HG03095 (cell line): Measurements from ENCODE around the gene DNAJC3.

Experiments used
- ATAC-seq: cut with Tn5 transposase; IDR thresholded peaks from one replicate; pipeline ENCODE4 v1.9.1; 2021; ENCODE audit warnings: moderate library complexity; ENCODE audit not compliant: unreplicated experiment

DNAJC3 gene, protein sequence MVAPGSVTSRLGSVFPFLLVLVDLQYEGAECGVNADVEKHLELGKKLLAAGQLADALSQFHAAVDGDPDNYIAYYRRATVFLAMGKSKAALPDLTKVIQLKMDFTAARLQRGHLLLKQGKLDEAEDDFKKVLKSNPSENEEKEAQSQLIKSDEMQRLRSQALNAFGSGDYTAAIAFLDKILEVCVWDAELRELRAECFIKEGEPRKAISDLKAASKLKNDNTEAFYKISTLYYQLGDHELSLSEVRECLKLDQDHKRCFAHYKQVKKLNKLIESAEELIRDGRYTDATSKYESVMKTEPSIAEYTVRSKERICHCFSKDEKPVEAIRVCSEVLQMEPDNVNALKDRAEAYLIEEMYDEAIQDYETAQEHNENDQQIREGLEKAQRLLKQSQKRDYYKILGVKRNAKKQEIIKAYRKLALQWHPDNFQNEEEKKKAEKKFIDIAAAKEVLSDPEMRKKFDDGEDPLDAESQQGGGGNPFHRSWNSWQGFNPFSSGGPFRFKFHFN

GRCh38 chr13:95676762-95677563, at the start of gene DNAJC3:
TSS of gene DNAJC3 (plus strand) at chr13:95677139. CDS start at chr13:95677256, 117 bp downstream.
- peak; percentile 95 for ATAC-seq

- ATAC-seq, result no peak
These were observed 49.3 kb upstream of the DNAJC3 start for GRCh38 chr13:95627590-95627989.

GRCh38 chr13:95628488-95628887, 48.5 kb upstream of the DNAJC3 start:
- no peak for ATAC-seq

DNA sequence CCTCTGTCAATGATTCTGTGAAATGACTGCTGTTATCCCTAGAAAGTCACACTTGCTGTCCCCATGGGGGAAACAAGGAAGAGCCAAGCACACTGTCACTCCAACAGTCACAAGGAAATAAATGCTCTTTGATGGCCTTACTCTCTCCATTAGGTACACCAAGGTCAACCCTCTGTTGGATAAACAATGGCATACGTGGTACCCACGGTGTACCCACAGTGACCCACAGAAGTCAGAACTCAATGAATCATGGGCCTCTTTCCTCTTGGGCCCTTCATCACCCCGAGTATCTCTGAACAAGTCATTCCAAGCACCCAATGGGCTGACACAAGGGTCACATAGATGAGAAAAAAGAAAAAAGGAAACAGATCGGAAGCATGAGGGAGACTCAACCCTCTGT, 47.9 kb upstream of the DNAJC3 start:
- ATAC-seq, result no peak

DNA sequence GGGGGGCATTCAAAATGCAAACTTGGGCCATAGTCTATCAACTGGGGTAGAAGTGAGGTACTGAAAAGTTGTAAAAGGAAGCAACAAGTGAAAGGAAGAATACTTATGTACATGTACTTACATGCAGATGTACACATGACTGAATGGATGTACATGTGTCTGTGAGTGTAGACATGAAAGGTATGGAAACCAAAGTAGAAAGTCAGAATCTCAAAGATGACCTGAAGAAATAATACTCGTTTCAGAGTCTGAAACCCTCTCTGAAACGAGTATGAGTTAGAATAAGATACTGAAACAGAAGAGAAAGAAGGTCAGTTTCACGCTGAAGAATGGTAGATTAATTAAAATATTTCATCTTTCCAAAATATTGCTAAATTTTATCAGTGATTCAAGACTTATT, 46.3 kb upstream of the DNAJC3 start:
- ATAC-seq, result no peak

GRCh38 chr13:95636853-95637252, 40.1 kb upstream of the DNAJC3 start:
- no peak for ATAC-seq

DNA sequence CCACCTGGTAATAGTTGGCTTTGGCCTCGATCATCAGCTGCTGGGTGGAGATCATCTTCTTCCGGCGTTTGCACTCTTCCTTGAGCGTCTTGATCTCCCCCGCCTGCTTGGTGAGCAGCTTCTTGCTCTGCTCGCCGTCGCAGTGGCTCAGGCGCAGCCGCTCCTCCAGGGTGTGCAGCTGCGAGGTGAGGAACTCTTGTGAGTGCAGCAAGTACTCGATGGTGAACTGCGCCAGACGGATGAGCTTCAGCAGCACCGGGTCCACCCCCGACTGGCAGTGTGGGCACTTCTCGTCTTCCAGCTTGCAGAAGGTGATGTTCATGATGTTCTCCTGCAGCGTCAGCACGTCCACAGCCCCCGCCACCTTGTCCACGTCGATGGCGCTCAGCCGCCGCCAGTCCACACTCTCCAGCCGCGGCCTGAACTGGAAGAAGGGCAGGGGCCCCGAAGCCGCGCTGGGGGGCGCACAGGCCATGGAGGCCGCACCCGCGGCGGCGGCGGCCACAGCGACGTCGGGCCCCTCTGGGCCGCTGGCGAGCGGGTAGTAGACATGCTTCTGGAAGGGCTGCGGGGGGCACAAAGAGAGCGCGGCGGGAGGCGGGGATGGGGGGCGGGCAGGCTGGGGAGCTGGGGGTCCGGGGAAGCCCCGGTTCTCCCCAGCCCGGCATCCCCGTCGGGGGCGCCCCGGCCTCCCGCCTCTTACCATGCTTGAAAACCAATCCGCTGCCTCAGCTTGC, 35.5 kb upstream of the DNAJC3 start:
- no peak for ATAC-seq

DNA sequence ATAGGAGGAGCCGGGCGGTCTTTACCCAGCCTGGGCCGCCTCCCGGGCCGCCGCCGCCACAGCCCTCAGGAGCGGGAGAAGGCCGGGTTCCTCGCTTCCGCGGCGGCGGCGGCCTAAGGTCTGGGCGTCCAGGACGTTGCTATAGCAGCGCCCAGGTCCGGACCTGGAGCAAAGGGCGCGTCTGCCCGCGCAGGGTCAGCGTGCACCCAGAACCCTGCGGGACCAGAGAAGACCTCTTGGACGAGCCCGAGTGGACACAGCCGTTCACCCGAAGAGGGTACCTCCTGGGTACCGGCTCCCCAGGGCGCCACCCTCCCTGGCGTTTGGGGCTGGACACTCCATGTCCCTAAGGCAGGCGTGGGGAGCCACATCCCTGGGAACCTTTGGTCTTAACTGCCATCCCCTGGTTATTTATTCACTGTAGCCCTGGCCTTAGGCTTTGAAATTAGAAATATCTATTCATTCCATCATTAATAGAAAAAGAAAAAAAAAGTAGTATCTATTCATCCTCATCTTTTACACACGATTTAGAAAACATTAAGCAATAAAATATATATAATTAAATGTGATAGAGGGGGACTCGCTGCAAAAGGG, 34.8 kb upstream of the DNAJC3 start:
- ATAC-seq, result no peak

DNA sequence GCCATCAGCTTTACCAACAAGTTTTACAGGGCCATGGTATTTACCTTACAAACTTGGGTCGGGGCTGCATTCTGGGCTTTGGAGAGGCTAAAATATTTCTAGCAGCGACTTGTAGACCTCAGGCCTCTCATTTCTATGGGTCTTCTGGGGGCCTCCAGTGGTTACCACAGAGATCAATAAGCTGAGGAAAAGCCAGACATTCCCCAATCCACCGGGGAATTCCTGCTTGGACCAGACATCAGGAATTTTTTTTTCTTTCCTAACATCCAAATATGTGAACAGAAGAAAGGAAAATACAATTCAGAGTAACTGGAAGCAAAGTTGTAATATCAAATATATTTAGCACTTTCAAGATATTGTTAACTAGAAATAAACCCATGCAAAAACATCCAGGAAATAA, 33.9 kb upstream of the DNAJC3 start:
- no peak for ATAC-seq

- ATAC-seq, result no peak
These were observed 33.4 kb upstream of the DNAJC3 start for GRCh38 chr13:95643571-95643935.

DNA sequence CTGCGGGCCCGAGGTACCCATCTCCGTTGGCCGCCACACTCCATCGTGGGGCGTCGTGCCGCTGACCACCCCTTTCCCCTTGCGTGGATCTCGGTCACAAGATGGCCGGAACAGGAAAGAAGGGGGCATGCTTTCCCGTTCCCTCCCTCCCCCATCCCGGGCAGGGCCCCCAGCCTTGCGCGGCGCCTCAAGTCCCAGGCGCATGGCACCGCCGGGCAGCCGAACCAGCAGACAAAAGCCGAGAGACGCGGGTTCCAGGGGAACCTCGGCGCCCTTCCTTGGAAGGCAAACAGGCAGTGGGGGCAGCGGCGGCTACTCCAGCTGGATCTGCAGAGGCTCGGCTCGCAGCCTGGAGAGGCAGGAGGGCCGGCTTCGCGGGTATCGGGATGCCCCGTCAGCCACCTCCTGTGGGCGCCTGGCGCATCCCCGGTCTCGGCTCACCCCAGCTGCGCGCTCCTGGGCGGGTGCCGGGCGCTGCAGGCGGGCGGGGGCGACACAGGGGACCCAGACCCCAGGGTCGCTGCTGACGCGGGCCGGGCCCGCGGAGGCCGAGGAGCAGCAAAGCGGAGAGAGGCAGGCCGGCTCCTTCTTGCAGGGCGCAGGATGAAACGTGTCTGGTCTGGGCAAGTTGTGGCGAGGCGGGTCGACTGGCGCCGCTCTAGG, 32.9 kb upstream of the DNAJC3 start:
- ATAC-seq, result peak; percentile 40

DNA sequence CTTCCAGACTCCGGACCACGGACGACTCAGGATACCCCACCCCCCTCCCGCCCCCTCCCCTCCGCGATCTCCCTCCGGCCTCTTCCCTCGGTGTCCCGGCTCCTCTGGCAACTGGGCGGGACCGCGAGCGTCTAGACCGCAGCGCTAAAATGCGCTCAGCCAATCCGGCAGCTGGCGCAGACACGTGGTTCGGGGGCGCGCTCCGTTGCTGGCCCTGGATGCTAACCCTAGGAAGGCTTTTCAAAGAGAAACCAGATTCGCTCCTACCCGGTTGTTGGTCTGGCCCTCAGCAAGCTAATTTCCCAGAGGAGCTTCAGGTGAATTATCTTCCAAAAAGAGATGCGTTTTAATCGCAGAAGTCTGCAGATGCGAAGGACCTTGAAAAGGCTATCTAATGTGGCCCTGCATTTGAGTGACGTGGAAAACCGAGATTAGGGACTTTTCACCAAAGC, 32.3 kb upstream of the DNAJC3 start, which contains the start of gene DZIP1:
Gene DZIP1, minus strand, starts transcription at position 106 of the 452 bp plus-strand sequence. CDS start 2,677 bp downstream, outside the sequence.
- ATAC-seq, result peak; percentile 62

- ATAC-seq, result no peak
These were observed 29.6 kb upstream of the DNAJC3 start for GRCh38 chr13:95647321-95647720.

DNA sequence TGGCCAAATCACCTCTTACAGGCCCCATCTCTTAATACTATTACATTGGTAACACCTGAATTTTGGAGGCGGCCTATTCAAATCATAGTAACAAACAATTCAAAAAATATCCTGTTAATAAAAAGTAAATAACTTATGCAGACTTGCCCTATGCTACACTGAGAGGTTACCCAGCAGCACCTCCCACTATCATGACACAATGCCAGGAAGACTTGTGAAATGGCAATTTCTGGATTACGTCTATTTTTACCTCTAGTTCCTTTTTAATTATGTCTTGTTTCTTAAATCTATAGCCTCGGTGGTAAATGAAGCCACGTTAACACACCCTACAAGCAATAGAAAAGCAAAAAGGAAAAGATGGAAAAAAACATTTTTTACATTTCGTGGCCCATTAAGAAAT, 26.2 kb upstream of the DNAJC3 start:
- no peak for ATAC-seq

DNA sequence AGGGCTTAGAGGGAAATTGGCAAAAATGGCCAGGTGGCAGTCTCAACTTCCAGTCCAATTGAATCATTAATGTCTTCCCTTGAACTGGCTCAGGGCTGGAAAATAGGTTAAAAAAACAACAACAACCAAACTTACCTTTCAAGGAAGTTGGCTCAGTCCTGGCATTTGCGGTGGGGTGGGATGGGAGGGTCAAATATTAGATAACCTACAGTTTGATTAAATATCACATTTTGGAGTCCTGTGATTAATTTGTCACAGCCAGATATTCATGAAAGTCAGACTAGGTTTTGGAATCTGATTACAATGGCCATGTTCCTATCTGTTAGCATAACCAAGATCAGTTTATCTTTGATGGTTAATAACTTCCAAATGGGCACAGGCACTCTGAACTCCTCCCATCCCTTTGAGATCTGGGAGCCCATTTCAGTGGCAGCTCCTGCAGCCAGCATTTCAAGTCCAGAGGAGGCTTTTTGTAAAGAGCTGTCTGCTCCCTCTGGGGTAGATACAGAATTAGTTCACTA, 24.6 kb upstream of the DNAJC3 start:
- ATAC-seq, result no peak

- ATAC-seq, result no peak
These were observed 24.1 kb upstream of the DNAJC3 start for GRCh38 chr13:95652821-95653220.

- no peak for ATAC-seq
These were observed 20.4 kb upstream of the DNAJC3 start for GRCh38 chr13:95656386-95657015.

- ATAC-seq, result no peak
These were observed 17.4 kb upstream of the DNAJC3 start for GRCh38 chr13:95659500-95659899.

GRCh38 chr13:95660981-95661581, 15.9 kb upstream of the DNAJC3 start:
- ATAC-seq, result no peak
